Uterus (tissue), 2 donors: ENCODE results near the gene HLA-DMA.

Experiments
- POLR2A ChIP-seq, 2 donors: fragments of 450-650 bp; IDR thresholded peaks; one replicate each; pipeline ENCODE4 v1.6.1; 2016; ENCODE audit warnings: antibody characterized with exemption in 2 of 2, mild to moderate bottlenecking in 1 of 2, moderate library complexity in 1 of 2
- TF ChIP-seq, protein P1 (sequence below), 4 experiments: fragments of 200-600 bp in 2 of 4; fragments of 450-650 bp in 2 of 4; sonication (generic) in 2 of 4; IDR thresholded peaks; one replicate each; pipeline ENCODE4 v1.5.1; 2016 to 2019; ENCODE audit warnings: antibody characterized with exemption in 4 of 4, mild to moderate bottlenecking in 2 of 4, moderate library complexity in 1 of 4

DNA sequence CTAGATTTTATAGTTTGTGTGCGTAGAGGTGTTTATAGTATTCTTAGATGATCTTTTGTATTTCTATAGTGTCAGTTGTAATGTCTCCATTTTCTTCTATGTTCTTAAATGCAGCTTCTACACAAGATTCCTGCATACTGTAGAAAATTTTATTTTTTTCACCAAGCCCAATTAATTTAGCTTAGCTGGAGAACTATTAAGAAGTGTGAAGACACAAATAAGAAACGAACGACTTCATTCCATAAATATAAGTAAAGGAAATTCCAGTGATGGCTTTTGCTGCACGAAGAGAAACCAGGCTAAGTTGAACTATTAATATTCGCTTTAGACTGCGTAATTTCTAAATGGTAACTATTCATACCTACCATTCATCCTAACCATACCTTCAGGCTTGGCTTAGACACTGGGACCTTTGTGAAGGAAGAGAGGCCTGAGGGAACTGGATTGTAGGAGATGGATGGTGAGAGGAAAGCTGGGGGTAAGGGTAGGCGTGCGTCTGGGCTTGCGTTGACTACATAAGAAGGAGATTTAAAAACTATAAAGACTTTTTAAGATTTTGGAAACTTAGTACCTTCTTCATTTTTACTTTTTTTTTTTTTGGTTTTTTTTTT, 40.6 kb upstream of the HLA-DMA start:
- TF ChIP-seq, protein P1, sequence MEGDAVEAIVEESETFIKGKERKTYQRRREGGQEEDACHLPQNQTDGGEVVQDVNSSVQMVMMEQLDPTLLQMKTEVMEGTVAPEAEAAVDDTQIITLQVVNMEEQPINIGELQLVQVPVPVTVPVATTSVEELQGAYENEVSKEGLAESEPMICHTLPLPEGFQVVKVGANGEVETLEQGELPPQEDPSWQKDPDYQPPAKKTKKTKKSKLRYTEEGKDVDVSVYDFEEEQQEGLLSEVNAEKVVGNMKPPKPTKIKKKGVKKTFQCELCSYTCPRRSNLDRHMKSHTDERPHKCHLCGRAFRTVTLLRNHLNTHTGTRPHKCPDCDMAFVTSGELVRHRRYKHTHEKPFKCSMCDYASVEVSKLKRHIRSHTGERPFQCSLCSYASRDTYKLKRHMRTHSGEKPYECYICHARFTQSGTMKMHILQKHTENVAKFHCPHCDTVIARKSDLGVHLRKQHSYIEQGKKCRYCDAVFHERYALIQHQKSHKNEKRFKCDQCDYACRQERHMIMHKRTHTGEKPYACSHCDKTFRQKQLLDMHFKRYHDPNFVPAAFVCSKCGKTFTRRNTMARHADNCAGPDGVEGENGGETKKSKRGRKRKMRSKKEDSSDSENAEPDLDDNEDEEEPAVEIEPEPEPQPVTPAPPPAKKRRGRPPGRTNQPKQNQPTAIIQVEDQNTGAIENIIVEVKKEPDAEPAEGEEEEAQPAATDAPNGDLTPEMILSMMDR (IDR thresholded peaks at IDR 0.05): no peak
- TF ChIP-seq POLR2A (IDR thresholded peaks at IDR 0.05): no peak
